ENCODE measurements around the gene TSPAN5.
"Not testable (repeated sequence)": the region's sequence is repeated elsewhere in the genome, so short reads cannot be mapped to it uniquely, and the experiment has no call there.

TSPAN5 gene

DNA sequence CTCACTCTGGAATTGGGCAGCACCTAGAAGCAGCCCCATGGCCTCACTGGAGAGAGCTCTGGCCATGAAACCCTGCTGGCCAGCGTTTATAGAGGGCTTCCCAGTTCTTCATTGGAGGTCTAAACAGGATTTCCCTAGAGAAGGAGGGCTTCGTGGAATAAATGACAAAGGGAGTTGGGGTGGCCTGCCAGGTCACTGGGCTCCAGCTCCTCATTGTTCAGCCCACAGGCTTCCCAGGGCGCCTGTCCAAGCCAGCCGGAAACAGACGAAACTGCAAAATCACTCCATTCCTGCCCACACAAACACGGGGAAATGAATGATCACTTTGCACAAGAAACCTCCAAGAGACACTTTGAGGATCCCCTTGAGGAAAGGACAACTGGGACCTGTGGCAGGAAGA lies 189.7 kb downstream of the TSPAN5 start:
- H3K27me3 ChIP-seq (ENCODE audit: insufficient read depth, low read length) = no peaks in the 10 kb centered on the region
- H3K9ac ChIP-seq (ENCODE audit: low read depth, low read length) = no peak overlapping the region
- no peaks in the 10 kb centered on the region for H3K9me3 ChIP-seq (ENCODE audit: insufficient read depth, low read depth, low read length)
- WGBS = 72% methylated on average over 6 of the region's 6 CpGs
- H3K36me3 ChIP-seq (ENCODE audit: insufficient read depth, low read length) = no peaks in the 10 kb centered on the region
- peaks cover 5% of the 10 kb centered on the region; the same call in 1 of the 2 replicates for H3K4me1 ChIP-seq (ENCODE audit: insufficient read depth, low read length)
- 0 out of 2 replicates have a peak overlapping the region, but pooled peaks have one; percentile 24 for H3K27ac ChIP-seq (ENCODE audit: low read depth, low read length)
- H3K4me3 ChIP-seq (ENCODE audit: low read length) = no peak overlapping the region

DNA sequence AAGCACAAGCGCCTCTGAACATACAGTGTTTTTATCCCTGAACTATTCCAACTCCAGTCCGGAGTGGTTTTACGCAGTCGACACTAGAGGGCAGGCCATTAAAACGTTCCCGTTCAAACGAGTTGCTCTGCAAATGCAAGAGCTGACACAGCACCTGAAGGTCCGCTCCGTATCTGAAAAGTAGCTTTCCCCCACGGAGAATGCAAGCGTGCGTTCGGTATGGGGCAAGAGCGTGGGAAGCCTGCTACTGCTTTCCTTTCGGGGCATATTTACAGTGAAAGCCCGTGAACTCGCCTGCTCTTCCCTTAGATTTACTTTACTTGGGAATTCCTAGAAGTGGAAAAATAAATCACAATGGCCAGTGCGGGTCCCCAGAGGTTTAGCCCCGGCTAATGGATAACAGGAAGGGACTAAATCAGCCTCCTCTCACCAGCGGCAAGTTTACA lies 190.8 kb downstream of the TSPAN5 start:
- Histone ChIP-seq H3K27me3 (ENCODE audit: insufficient read depth, low read length) (no peaks in the 10 kb centered on the region), H3K9me3 (ENCODE audit: insufficient read depth, low read depth, low read length) (no peaks in the 10 kb centered on the region), H3K4me1 (ENCODE audit: insufficient read depth, low read length) (peaks cover 5% of the 10 kb centered on the region; the same call in 1 of the 2 replicates), H3K9ac (ENCODE audit: low read depth, low read length) (peak overlapping the region; percentile 46), H3K27ac (ENCODE audit: low read depth, low read length) (no peak overlapping the region), H3K4me3 (ENCODE audit: low read length) (peak overlapping the region; percentile 57), H3K36me3 (ENCODE audit: insufficient read depth, low read length) (no peaks in the 10 kb centered on the region)
- WGBS = 10% methylated on average over 20 of the region's 20 CpGs

DNA sequence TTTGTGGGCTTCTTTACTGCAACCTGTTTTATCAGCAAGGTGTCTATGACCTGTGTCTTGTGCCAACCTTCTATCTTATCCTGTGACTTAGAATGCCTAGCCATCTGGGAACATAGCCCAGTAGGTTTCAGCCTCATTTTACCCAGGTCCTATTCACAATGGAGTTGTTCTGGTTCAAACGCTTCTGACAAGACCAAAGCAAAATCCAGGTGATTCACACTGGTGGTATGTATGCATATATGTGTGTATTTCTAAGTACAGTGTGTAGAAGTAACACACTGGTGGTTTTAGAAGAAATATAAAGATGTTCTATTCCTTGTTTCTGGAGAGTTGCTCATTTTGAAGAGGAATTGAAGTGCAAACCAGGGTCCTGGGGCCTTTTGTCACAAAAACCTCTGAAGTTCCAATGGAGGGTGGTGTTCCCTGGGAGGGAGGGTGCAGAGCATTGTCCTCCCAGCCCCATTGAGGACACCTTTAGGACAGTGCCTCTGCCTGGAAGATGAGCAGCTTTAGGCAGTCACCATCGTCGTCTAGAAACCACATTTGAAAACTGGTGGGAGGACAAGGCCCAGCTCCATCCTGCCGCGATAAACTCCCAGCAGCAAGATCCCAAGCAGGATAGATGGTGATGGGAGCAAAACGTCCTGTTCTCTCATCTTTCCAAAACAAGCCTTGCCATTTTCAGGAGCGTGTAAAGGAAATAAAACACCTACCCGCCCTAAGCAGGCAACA lies 191.4 kb downstream of the TSPAN5 start:
- H3K27me3 ChIP-seq (ENCODE audit: insufficient read depth, low read length) = no peaks in the 10 kb centered on the region
- H3K36me3 ChIP-seq (ENCODE audit: insufficient read depth, low read length) = no peaks in the 10 kb centered on the region
- H3K4me3 ChIP-seq (ENCODE audit: low read length) = peak overlapping the region; percentile 57; the same call in 1 of the 2 replicates
- H3K9ac ChIP-seq (ENCODE audit: low read depth, low read length) = no peak overlapping the region
- H3K4me1 ChIP-seq (ENCODE audit: insufficient read depth, low read length) = peaks cover 5% of the 10 kb centered on the region; the same call in 1 of the 2 replicates
- H3K9me3 ChIP-seq (ENCODE audit: insufficient read depth, low read depth, low read length) = no peaks in the 10 kb centered on the region
- H3K27ac ChIP-seq (ENCODE audit: low read depth, low read length) = no peak overlapping the region
- WGBS = 47% methylated on average over 8 of the region's 8 CpGs

DNA sequence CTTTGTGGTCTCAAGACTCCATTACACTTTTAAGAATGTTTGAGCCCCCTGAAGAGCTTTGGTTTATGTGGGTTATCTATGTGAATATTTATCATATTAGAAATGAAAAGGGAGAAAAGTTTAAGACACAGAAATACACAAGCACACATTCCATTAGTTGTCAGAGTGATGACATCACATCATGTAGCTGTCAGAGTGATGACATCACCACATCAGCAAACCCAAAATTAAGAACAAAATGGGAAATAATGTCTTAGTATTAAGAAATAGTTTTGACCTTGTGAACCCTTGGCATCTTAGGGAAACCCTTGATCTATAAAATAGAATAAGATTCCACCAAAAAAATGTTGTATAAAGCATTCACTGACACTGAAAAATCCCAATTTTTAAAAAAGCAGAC lies 195.9 kb downstream of the TSPAN5 start:
- no peak overlapping the region for H3K4me3 ChIP-seq (ENCODE audit: low read length)
- H3K27me3 ChIP-seq (ENCODE audit: insufficient read depth, low read length) = no peaks in the 10 kb centered on the region
- H3K9ac ChIP-seq (ENCODE audit: low read depth, low read length) = no peak overlapping the region
- no peaks in the 10 kb centered on the region for H3K9me3 ChIP-seq (ENCODE audit: insufficient read depth, low read depth, low read length)
- H3K36me3 ChIP-seq (ENCODE audit: insufficient read depth, low read length) = no peaks in the 10 kb centered on the region
- no peaks in the 10 kb centered on the region for H3K4me1 ChIP-seq (ENCODE audit: insufficient read depth, low read length)
- H3K27ac ChIP-seq (ENCODE audit: low read depth, low read length) = no peak overlapping the region

DNA sequence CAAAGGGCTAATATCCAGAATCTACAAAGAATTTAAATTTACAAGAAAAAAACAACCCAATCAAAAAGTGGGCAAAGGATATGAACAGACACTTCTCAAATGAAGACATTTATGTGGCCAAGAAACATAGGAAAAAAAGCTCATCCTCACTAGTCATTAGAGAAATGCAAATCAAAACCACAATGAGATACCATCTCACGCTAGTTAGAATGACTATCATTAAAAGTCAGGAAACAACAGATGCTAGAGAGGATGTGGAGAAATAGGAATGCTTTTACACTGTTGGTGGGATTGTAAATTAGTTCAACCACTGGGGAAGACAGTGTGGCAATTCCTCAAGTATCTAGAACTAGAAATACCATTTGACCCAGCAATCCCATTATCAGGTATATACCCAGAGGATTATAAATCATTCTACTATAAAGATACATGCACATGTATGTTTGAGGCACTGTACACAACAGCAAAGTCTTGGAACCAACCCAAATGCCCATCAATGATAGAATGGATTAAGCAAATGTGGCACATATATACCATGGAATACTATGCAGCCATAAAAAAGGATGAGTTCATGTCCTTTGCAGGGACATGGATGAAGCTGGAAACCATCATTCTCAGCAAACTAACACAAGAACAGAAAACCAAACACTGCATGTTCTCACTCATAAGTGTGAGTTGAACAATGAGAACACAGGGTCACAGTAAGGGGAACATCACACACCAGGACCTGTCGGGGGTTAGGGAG lies 197.1 kb downstream of the TSPAN5 start:
- WGBS = 91% methylated on average over 2 of the region's 2 CpGs
- H3K9ac ChIP-seq (ENCODE audit: low read depth, low read length); H3K4me3 ChIP-seq (ENCODE audit: low read length); H3K4me1 ChIP-seq (ENCODE audit: insufficient read depth, low read length); H3K9me3 ChIP-seq (ENCODE audit: insufficient read depth, low read depth, low read length); H3K27me3 ChIP-seq (ENCODE audit: insufficient read depth, low read length); H3K36me3 ChIP-seq (ENCODE audit: insufficient read depth, low read length); H3K27ac ChIP-seq (ENCODE audit: low read depth, low read length): not testable (repeated sequence)

DNA sequence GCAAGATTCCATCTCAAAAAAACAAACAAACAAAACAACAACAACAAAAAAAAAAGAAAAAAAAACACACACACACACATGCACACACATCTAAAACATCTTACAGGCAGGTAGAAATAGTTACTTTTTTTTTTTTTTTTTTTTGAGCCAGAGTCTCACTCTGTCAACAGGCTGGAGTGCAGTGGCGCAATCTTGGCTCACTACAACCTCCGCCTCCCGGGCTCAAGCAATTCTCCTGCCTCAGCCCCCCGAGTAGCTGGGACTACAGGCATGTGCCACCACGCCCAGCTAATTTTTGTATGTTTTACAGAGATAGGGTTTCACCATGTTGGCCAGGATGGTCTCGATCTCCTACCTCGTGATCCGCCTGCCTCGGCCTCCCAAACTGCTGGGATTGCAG lies 201.0 kb downstream of the TSPAN5 start:
- H3K4me1 ChIP-seq (ENCODE audit: insufficient read depth, low read length); H3K27ac ChIP-seq (ENCODE audit: low read depth, low read length); H3K4me3 ChIP-seq (ENCODE audit: low read length); H3K27me3 ChIP-seq (ENCODE audit: insufficient read depth, low read length); H3K9ac ChIP-seq (ENCODE audit: low read depth, low read length); H3K9me3 ChIP-seq (ENCODE audit: insufficient read depth, low read depth, low read length); H3K36me3 ChIP-seq (ENCODE audit: insufficient read depth, low read length): not testable (repeated sequence)
- WGBS = 93% methylated on average over 9 of the region's 9 CpGs

DNA sequence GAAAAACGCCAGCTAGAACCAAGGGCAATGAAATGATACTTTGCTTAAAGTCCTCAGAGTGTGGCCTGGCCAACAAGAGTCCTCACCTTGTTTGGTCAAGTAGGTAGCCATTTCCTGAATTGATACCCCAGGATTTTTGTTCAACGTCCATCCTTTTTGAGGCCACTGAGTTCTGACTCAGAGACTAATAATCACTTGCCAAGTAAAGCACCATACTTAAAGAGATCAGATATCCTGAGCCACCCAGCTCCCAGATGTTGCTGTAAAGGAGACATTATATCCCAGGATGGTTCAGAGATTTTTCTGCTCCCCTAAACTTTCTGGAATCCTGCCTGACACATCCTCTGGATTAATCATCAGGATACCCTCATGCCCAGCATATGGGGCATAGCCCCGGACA lies 206.3 kb downstream of the TSPAN5 start:
- peaks cover 3% of the 10 kb centered on the region; the same call in 1 of the 2 replicates for H3K9me3 ChIP-seq (ENCODE audit: insufficient read depth, low read depth, low read length)
- H3K36me3 ChIP-seq (ENCODE audit: insufficient read depth, low read length) = no peaks in the 10 kb centered on the region
- WGBS = 87% methylated on average over 3 of the region's 3 CpGs
- no peaks in the 10 kb centered on the region for H3K4me1 ChIP-seq (ENCODE audit: insufficient read depth, low read length)
- no peak overlapping the region for H3K4me3 ChIP-seq (ENCODE audit: low read length)
- no peak overlapping the region for H3K9ac ChIP-seq (ENCODE audit: low read depth, low read length)
- H3K27me3 ChIP-seq (ENCODE audit: insufficient read depth, low read length) = no peaks in the 10 kb centered on the region
- H3K27ac ChIP-seq (ENCODE audit: low read depth, low read length) = no peak overlapping the region

DNA sequence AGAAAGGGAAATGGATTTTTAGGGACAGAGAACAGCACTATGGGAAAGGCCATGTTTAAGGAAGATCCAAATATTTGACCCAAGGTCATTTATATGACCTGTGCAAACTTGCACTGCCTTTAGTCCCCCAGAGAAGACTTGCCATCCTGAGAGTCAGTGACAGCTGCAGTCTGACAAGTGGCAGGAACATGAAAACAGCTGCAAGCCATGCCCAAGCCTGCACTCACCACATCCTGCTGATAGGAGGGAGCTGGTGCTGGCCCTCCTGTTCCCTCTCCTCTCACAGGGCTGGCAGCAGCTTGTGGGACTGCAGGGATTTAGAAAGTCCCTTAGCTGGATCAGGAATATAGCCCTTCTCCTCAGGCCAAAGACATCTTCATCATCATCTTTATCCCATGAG lies 209.5 kb downstream of the TSPAN5 start:
- Histone ChIP-seq H3K9ac (ENCODE audit: low read depth, low read length) (no peak overlapping the region), H3K27me3 (ENCODE audit: insufficient read depth, low read length) (no peaks in the 10 kb centered on the region), H3K36me3 (ENCODE audit: insufficient read depth, low read length) (no peaks in the 10 kb centered on the region), H3K4me3 (ENCODE audit: low read length) (no peak overlapping the region), H3K9me3 (ENCODE audit: insufficient read depth, low read depth, low read length) (peaks cover 3% of the 10 kb centered on the region; the same call in 1 of the 2 replicates), H3K4me1 (ENCODE audit: insufficient read depth, low read length) (no peaks in the 10 kb centered on the region), H3K27ac (ENCODE audit: low read depth, low read length) (no peak overlapping the region)

DNA sequence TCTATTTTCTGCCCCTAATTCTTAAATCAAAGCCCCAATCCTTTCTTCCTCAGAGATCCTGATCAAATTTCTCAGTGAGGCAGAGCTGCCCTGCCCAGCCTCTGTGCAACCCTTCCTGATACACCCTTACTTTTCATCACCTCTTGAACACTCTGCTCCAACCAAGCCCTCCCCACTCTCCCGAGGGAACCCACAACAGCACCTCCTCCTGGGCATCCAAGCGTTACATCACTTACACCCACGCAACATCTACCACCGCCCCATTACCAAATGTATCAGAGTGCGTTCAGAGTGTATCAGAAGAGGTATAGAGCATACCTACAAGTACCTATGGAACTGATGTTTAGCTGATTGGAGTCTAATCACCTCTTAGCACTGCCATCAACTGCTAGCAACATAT lies 210.8 kb downstream of the TSPAN5 start:
- Histone ChIP-seq H3K27me3 (ENCODE audit: insufficient read depth, low read length) (no peaks in the 10 kb centered on the region), H3K9ac (ENCODE audit: low read depth, low read length) (no peak overlapping the region), H3K36me3 (ENCODE audit: insufficient read depth, low read length) (peaks cover 2% of the 10 kb centered on the region; the same call in 1 of the 2 replicates), H3K9me3 (ENCODE audit: insufficient read depth, low read depth, low read length) (peaks cover 3% of the 10 kb centered on the region; the same call in 1 of the 2 replicates), H3K27ac (ENCODE audit: low read depth, low read length) (no peak overlapping the region), H3K4me1 (ENCODE audit: insufficient read depth, low read length) (no peaks in the 10 kb centered on the region), H3K4me3 (ENCODE audit: low read length) (no peak overlapping the region)
- WGBS = 92% methylated on average over 5 of the region's 5 CpGs

DNA sequence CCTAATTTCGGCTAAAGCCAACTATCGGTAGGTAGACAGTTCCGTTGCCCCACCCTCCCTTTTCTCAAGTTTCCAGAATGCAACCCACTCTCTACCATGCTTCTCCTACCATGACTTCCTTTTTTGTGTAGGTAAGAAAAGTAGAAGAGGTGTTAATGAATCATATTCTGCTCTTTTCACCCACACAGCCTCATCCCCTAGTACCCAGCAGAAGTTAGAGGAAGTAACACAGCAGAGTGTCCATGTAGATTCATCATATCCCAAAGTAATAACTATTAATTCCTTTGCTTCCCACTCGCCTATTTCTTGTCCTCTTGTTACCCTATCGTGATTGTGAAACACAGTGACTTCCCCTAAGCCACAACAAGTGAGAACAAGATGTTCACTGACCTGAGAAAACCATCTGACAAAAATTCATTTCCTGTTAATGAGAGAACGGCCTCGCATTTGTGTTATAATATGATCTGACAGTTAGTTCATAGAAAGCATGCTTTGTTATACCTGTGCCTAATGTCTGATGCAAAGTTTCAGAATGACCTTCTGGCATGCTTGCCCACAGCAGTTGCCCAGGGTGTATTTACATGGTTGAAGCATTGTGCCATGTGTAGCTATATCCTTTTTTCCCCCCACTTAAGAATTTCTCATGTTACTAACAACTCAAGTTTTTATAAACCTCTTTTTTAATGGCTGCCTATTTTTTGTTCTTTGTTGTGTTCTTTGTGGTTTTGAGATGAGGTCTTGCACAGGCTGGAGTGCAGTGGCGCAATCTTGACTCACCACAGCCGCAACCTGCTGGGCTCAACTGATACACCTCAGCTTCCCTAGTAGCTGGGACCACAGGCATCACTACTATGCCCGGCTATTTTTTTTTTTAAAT lies 211.7 kb downstream of the TSPAN5 start:
- Histone ChIP-seq H3K9ac (ENCODE audit: low read depth, low read length) (no peak overlapping the region), H3K36me3 (ENCODE audit: insufficient read depth, low read length) (peaks cover 10% of the 10 kb centered on the region; the same call in 1 of the 2 replicates), H3K4me1 (ENCODE audit: insufficient read depth, low read length) (no peaks in the 10 kb centered on the region), H3K27ac (ENCODE audit: low read depth, low read length) (no peak overlapping the region), H3K4me3 (ENCODE audit: low read length) (no peak overlapping the region), H3K27me3 (ENCODE audit: insufficient read depth, low read length) (no peaks in the 10 kb centered on the region), H3K9me3 (ENCODE audit: insufficient read depth, low read depth, low read length) (no peaks in the 10 kb centered on the region)
- 94% methylated on average over 10 of the region's 10 CpGs for WGBS

DNA sequence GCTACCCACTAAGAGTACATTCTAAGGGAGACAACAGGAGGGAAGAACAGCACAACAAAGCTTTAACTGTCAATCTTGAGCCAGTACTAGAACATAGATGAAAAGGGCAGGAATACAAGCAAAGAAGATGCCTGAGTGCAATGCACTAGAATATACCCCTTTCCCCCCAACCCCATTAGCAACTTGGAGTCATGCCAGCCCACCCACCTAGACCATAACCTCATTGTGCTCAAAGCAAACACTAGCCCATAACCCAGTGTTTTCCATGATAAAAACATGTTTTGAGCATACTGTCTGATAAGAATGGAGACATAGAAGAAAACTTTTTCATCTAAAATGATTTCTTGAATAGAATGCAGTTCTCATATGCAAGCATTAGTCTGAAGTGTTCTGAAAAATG lies 214.0 kb downstream of the TSPAN5 start:
- H3K4me1 ChIP-seq (ENCODE audit: insufficient read depth, low read length) = no peaks in the 10 kb centered on the region
- no peak overlapping the region for H3K27ac ChIP-seq (ENCODE audit: low read depth, low read length)
- H3K27me3 ChIP-seq (ENCODE audit: insufficient read depth, low read length) = no peaks in the 10 kb centered on the region
- H3K4me3 ChIP-seq (ENCODE audit: low read length) = no peak overlapping the region
- H3K9me3 ChIP-seq (ENCODE audit: insufficient read depth, low read depth, low read length) = no peaks in the 10 kb centered on the region
- H3K9ac ChIP-seq (ENCODE audit: low read depth, low read length) = no peak overlapping the region
- peaks cover 10% of the 10 kb centered on the region; the same call in 1 of the 2 replicates for H3K36me3 ChIP-seq (ENCODE audit: insufficient read depth, low read length)

Measured in HUES64 (cell line).